ENCODE measurements around the gene SSX2IP.
"Not testable (repeated sequence)": the region's sequence is repeated elsewhere in the genome, so short reads cannot be mapped to it uniquely, and the experiment has no call there.

SSX2IP gene

GRCh38 chr1:84674705-84675104 is 15.6 kb downstream of the SSX2IP start:
- no peak for DNase-seq

GRCh38 chr1:84674021-84674420 is 16.2 kb downstream of the SSX2IP start:
- no peak for DNase-seq

- no peak for DNase-seq
Observed at GRCh38 chr1:84672080-84672854, 18.0 kb downstream of the SSX2IP start.

- no peak for DNase-seq
Observed at GRCh38 chr1:84669831-84670230, 20.4 kb downstream of the SSX2IP start.

- no peak for DNase-seq
Observed at GRCh38 chr1:84668185-84668584, 22.1 kb downstream of the SSX2IP start.

- DNase-seq: no peak
Observed at GRCh38 chr1:84665703-84666317, 24.5 kb downstream of the SSX2IP start.

GRCh38 chr1:84653130-84653677 is 37.1 kb downstream of the SSX2IP start:
- no peak for DNase-seq

GRCh38 chr1:84644472-84644871 is 45.8 kb downstream of the SSX2IP start:
- no peak for DNase-seq

GRCh38 chr1:84643183-84643582 is 47.1 kb downstream of the SSX2IP start:
- no peak for DNase-seq

- DNase-seq: no peak
Observed at GRCh38 chr1:84642774-84643173, 47.5 kb downstream of the SSX2IP start.

GRCh38 chr1:84639731-84640130 is 50.5 kb downstream of the SSX2IP start:
- DNase-seq: not testable (repeated sequence)

GRCh38 chr1:84635429-84635828 is 54.8 kb downstream of the SSX2IP start:
- no peak for DNase-seq

GRCh38 chr1:84634536-84635205 is 55.6 kb downstream of the SSX2IP start:
- no peak for DNase-seq

GRCh38 chr1:84632673-84633434 is 57.4 kb downstream of the SSX2IP start:
- no peak for DNase-seq

GRCh38 chr1:84632137-84632536 is 58.1 kb downstream of the SSX2IP start:
- no peak for DNase-seq

- no peak for DNase-seq
Observed at GRCh38 chr1:84624876-84625275, 65.4 kb downstream of the SSX2IP start.

GRCh38 chr1:84621553-84621952 is 68.7 kb downstream of the SSX2IP start:
- no peak for DNase-seq

- DNase-seq: peak; percentile 85 to 89
Observed at GRCh38 chr1:84620720-84621313, 69.4 kb downstream of the SSX2IP start.

GRCh38 chr1:84619383-84620102 is 70.7 kb downstream of the SSX2IP start:
- DNase-seq: peak; percentile 87 to 90

GRCh38 chr1:84617349-84617748 is 72.9 kb downstream of the SSX2IP start:
- no peak for DNase-seq

GRCh38 chr1:84615790-84616189 is 74.5 kb downstream of the SSX2IP start:
- DNase-seq: peak in 1 of 2 donors; percentile 53

GRCh38 chr1:84613887-84614286 is 76.4 kb downstream of the SSX2IP start:
- DNase-seq: no peak
